OCI-LY1 (cell line): ENCODE results near the gene CSRNP2.

Experiments used
- H2AFZ ChIP-seq: fragments of 200-600 bp; sonication (generic), shearing (Covaris generic); 2 replicates; pipeline ENCODE4 v1.6.0; 2014; ENCODE audit warnings: antibody characterized with exemption, mild to moderate bottlenecking, low read length
- H3F3A ChIP-seq: fragments of 200-600 bp; sonication (generic), shearing (Covaris generic); 2 replicates; pipeline ENCODE4 v1.6.0; 2014; ENCODE audit warnings: mild to moderate bottlenecking, antibody characterized with exemption, low read length, moderate library complexity; ENCODE audit not compliant: insufficient read depth
- H3K27ac ChIP-seq: fragments of 200-600 bp; sonication (generic); 2 replicates; pipeline ENCODE4 v1.5.1; 2014; ENCODE audit warnings: low read length, mixed run types, mild to moderate bottlenecking, low read depth; ENCODE audit not compliant: poor library complexity, severe bottlenecking
- H3K27me3 ChIP-seq: fragments of 200-600 bp; sonication (generic); 2 replicates; pipeline ENCODE4 v1.6.0; 2014; ENCODE audit warnings: antibody characterized with exemption, mild to moderate bottlenecking, low read length, moderate library complexity; ENCODE audit not compliant: insufficient read depth
- H3K36me3 ChIP-seq: fragments of 200-600 bp; sonication (generic); 2 replicates; pipeline ENCODE4 v1.6.1; 2014; ENCODE audit warnings: mild to moderate bottlenecking, antibody characterized with exemption, low read length, moderate library complexity, mixed read lengths; ENCODE audit not compliant: insufficient read depth
- H3K4me1 ChIP-seq: fragments of 200-600 bp; sonication (generic); 2 replicates; pipeline ENCODE4 v1.5.1; 2014; ENCODE audit warnings: mild to moderate bottlenecking, low read length, moderate library complexity; ENCODE audit not compliant: insufficient read depth, severe bottlenecking
- H3K4me2 ChIP-seq: fragments of 200-600 bp; sonication (generic), shearing (Covaris generic); 2 replicates; pipeline ENCODE4 v1.6.1; 2014; ENCODE audit warnings: low read length
- H3K4me3 ChIP-seq: fragments of 200-600 bp; sonication (generic); 2 replicates; pipeline ENCODE4 v1.5.1; 2014; ENCODE audit warnings: low read length, low read depth, mild to moderate bottlenecking, mixed read lengths; ENCODE audit not compliant: poor library complexity, severe bottlenecking
- H3K79me2 ChIP-seq: fragments of 200-600 bp; shearing (Covaris generic); 2 replicates; pipeline ENCODE4 v1.6.1; 2016; ENCODE audit warnings: mixed run types, low read length, mixed read lengths; ENCODE audit not compliant: insufficient read depth
- H3K9ac ChIP-seq: fragments of 200-600 bp; sonication (generic), shearing (Covaris generic); 2 replicates; pipeline ENCODE4 v1.6.1; 2014; ENCODE audit warnings: mild to moderate bottlenecking, low read length, mixed read lengths
- H3K9me2 ChIP-seq: fragments of 200-600 bp; sonication (generic), shearing (Covaris generic); 2 replicates; pipeline ENCODE4 v1.6.1; 2014; ENCODE audit warnings: low read depth, mild to moderate bottlenecking, low read length, mixed read lengths
- H3K9me3 ChIP-seq: fragments of 200-600 bp; shearing (Covaris generic); 2 replicates; pipeline ENCODE4 v1.6.1; 2014; ENCODE audit warnings: low read length, mixed read lengths
- H4K20me1 ChIP-seq: fragments of 200-600 bp; sonication (generic), shearing (Covaris generic); 2 replicates; pipeline ENCODE4 v1.6.0; 2016; ENCODE audit warnings: mild to moderate bottlenecking, low read length; ENCODE audit not compliant: insufficient read depth
- CTCF ChIP-seq: fragments of 200-600 bp; sonication (generic), shearing (Covaris generic); IDR thresholded peaks from 2 replicates; pipeline ENCODE4 v1.5.1; 2017; ENCODE audit warnings: mild to moderate bottlenecking, antibody characterized with exemption, low read length, moderate library complexity, mixed read lengths
- EZH2 ChIP-seq: fragments of 200-600 bp; sonication (generic), shearing (Covaris generic); IDR thresholded peaks from 2 replicates; pipeline ENCODE4 v1.8.0; 2017; ENCODE audit warnings: borderline replicate concordance, mixed run types, mild to moderate bottlenecking, antibody characterized with exemption, low read length, moderate library complexity, mixed read lengths

CSRNP2 gene

GRCh38 chr12:51070004-51070403 lies 13.4 kb downstream of the CSRNP2 start:
- Histone ChIP-seq H2AFZ (no peak overlapping the region), H3K27ac (no peak overlapping the region), H3K4me3 (no peak overlapping the region), H3K4me2 (no peak overlapping the region), H3F3A (no peaks in the 10 kb centered on the region), H3K36me3 (peaks cover 15% of the 10 kb centered on the region; the same call in 1 of the 2 replicates), H3K79me2 (no peaks in the 10 kb centered on the region), H3K4me1 (no peaks in the 10 kb centered on the region), H4K20me1 (no peaks in the 10 kb centered on the region), H3K9ac (no peak overlapping the region), H3K9me2 (no peaks in the 10 kb centered on the region), H3K9me3 (no peaks in the 10 kb centered on the region), H3K27me3 (no peaks in the 10 kb centered on the region)
- TF ChIP-seq CTCF (no peak), EZH2 (no peak)

GRCh38 chr12:51067771-51068170 lies 15.6 kb downstream of the CSRNP2 start:
- no peaks in the 10 kb centered on the region for H3K4me1 ChIP-seq
- no peaks in the 10 kb centered on the region for H3F3A ChIP-seq
- H3K9me3 ChIP-seq = no peaks in the 10 kb centered on the region
- no peak overlapping the region for H3K27ac ChIP-seq
- no peak overlapping the region for H3K4me2 ChIP-seq
- H3K36me3 ChIP-seq = peaks cover 16% of the 10 kb centered on the region; the same call in 1 of the 2 replicates
- H4K20me1 ChIP-seq = no peaks in the 10 kb centered on the region
- no peak overlapping the region for H2AFZ ChIP-seq
- no peaks in the 10 kb centered on the region for H3K79me2 ChIP-seq
- no peak overlapping the region for H3K9ac ChIP-seq
- no peaks in the 10 kb centered on the region for H3K9me2 ChIP-seq
- H3K27me3 ChIP-seq = no peaks in the 10 kb centered on the region
- TF ChIP-seq CTCF (no peak), EZH2 (no peak)
- H3K4me3 ChIP-seq = no peak overlapping the region

- no peaks in the 10 kb centered on the region for H3K4me1 ChIP-seq
- H3K36me3 ChIP-seq = peaks cover 21% of the 10 kb centered on the region; the same call in 1 of the 2 replicates
- no peaks in the 10 kb centered on the region for H3K79me2 ChIP-seq
- no peak overlapping the region for H3K4me3 ChIP-seq
- no peak overlapping the region for H3K27ac ChIP-seq
- TF ChIP-seq EZH2 (no peak), CTCF (no peak)
- H3K4me2 ChIP-seq = no peak overlapping the region
- H3K9me3 ChIP-seq = no peaks in the 10 kb centered on the region
- H3K9ac ChIP-seq = no peak overlapping the region
- no peaks in the 10 kb centered on the region for H3K27me3 ChIP-seq
- no peaks in the 10 kb centered on the region for H4K20me1 ChIP-seq
- H3F3A ChIP-seq = no peaks in the 10 kb centered on the region
- no peaks in the 10 kb centered on the region for H3K9me2 ChIP-seq
- no peak overlapping the region for H2AFZ ChIP-seq
These were observed 16.2 kb downstream of the CSRNP2 start for GRCh38 chr12:51067229-51067628.
